Panc1 (cell line): ENCODE results near the gene OTC.

Experiments used
- CTCF ChIP-seq: fragments of 450-650 bp; IDR thresholded peaks from 2 replicates; pipeline ENCODE4 v1.5.1; 2017; ENCODE audit warnings: mild to moderate bottlenecking
- POLR2AphosphoS5 ChIP-seq: IDR thresholded peaks from 2 replicates; pipeline ENCODE4 v1.6.1; 2012; ENCODE audit warnings: mild to moderate bottlenecking, low read depth, low read length, moderate library complexity
- REST ChIP-seq, 2 experiments: IDR thresholded peaks; 2 replicates each; pipeline ENCODE4 v1.6.1; 2011 to 2012; ENCODE audit warnings: low read depth in 2 of 2, control low read depth in 1 of 2, low read length in 1 of 2, mild to moderate bottlenecking in 1 of 2, moderate library complexity in 1 of 2; ENCODE audit not compliant: insufficient read depth in 1 of 2
- SIN3A ChIP-seq: IDR thresholded peaks from 2 replicates; pipeline ENCODE4 v1.6.1; 2012; ENCODE audit warnings: low read depth, mild to moderate bottlenecking, low read length, moderate library complexity, borderline replicate concordance; ENCODE audit not compliant: insufficient read depth
- TCF7L2 ChIP-seq: IDR thresholded peaks from 2 replicates; pipeline ENCODE4 v1.6.1; 2011; ENCODE audit warnings: mild to moderate bottlenecking, low read depth, low read length, inconsistent platforms

- TF ChIP-seq CTCF (no peak), POLR2AphosphoS5 (no peak), REST (IDR thresholded peaks at IDR 0.05; ENCODE audit: insufficient read depth in 1 of 2, low read depth in 2 of 2, low read length in 1 of 2) (no peak), TCF7L2 (no peak), SIN3A (no peak)
Measured at GRCh38 chrX:38431525-38431924, 79.1 kb downstream of the OTC start.
